Stimulated activated CD4-positive, alpha-beta T cell treated with anti-CD3 and anti-CD28 coated beads, Interleukin-15, amount 100 ng/mL, for 48 hours (primary cell): ENCODE results near the gene ABCC3.
A peak's percentile ranks its signal among the peaks of the same experiment; 100 is the strongest.

Experiments
- DNase-seq, 2 donors: peaks; one replicate each; pipeline ENCODE4 v3.0.0-alpha.2; 2020; ENCODE audit warnings: low read depth in 2 of 2

ABCC3 gene

DNA sequence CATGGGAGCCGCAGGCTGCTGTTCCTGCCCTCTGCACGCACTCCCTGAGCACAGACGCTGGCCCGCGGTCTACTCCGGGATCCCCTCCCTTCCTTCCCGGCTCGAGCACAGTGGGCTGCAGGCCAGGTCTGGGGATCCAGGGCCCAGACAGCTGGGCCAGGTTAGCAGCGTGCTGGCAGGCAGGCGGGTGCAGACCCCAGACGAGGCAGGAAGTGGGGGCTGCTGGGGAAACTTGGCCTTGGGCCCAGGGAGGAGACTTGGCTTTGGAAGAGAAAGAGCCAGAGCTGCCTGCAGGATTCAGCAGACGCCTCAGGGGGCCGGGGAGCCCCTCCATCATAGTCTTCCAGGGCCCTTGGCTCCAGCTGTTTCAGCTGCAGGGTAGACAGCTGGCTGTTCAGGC lies 30.2 kb upstream of the ABCC3 start:
- no peak for DNase-seq

DNA sequence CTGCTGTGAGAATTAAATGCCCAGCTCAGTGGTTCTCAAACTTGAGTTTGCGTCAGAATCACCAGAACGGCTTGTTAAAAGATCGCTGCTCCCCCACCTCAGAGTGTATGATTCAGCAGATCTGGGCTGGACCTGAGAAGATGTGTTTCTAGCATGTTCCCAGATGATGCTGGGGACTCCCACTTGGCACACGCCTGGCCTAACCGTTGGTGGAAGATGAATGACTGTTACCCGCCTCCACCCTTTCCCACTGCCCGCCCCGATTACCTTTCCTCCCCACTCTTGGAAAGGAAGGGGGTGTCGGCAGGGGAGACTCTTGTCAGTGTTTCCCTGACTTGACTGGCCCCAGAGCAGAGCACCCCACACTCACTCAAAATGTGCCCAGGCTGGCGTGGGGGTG lies 29.3 kb upstream of the ABCC3 start:
- no peak for DNase-seq

DNA sequence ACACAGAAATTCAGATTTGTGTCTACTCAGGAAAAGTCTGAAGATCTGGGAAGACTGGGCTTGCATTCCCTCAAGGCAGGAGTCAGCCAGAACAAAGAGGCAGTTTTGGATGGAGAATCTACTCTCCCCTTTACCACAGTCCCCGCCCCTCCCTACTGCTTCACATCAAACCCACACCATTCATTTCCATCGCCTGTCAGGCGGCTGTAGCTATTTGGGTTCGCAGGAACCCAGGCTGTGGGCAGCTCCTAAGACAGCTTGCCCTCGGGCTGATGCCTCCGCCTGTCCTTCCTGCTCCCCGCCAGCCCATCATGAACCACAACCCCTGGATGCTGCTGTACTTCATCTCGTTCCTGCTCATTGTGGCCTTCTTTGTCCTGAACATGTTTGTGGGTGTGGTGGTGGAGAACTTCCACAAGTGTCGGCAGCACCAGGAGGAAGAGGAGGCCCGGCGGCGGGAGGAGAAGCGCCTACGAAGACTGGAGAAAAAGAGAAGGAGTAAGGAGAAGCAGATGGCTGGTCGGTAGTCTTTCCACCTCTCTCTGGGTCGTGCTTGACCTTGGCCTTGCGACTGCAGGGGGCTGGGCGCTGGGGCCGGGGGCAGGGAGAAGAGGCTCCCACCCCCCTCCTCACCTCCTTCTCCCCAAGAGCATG lies 27.0 kb upstream of the ABCC3 start:
- no peak for DNase-seq

DNA sequence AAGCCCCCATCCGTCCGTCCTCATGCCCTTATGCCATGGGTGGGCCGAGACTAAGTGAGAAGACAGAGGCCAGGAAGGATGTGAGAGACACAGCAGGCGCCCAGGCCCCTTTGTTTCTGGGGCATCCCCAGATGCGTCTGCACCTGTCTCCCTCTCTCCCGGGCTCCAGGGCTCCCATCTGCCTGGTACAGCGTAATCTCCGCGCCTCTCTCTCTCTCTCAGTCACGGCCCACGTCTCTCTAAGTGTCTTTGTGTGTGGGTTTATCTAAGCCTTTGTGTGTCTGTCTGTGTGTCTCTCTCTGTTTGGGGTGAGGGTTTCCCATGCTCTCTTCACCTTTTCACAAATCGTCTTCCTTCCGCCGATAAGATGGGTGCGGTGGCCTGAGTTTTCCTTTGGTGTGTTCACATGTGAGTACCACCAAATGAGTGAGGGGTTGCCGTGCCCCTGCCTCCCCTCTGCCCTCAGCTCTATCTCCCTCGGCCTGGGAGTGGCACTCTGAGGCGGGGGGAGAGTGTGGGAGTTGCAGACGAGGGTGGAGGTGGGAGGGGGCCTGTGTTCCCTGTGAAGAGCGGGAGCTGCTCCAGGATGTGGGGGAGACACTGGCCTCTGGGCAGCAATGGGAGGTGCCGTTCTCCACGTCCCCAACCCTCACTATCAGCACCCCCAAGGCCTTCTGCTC lies 25.8 kb upstream of the ABCC3 start:
- DNase-seq: no peak

DNA sequence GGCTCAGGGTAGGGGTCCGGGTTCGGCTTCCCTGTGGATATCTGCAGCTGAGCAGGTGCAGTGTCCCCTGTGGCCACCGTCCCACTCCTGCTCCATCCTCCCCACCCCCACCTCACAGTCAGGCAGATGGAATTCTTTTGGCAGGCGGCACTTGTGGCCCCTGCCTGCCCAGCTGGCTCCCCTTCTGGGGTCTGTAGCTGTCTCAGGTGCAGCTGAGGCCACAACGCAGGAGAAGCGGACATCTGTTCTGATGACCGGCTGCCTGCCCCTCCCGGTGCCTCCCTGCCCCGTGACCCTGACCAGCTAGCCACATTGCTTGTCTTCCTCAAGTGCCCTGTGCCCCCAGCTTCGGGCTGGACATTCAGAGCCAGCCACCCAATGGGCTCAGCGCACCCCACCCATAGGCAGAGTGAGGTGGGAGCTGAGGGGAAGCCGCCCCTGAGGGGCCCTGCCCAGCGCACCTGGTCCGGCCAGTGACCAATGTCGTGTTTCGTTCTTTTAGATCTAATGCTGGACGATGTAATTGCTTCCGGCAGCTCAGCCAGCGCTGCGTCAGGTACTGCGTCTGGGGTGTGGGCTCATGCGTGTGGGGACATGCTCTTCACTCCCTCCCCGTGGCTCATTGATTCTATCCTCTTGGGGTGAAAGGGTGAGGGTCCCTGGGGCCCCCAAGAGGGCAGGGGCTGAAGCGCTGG lies 25.2 kb upstream of the ABCC3 start:
- no peak for DNase-seq

DNA sequence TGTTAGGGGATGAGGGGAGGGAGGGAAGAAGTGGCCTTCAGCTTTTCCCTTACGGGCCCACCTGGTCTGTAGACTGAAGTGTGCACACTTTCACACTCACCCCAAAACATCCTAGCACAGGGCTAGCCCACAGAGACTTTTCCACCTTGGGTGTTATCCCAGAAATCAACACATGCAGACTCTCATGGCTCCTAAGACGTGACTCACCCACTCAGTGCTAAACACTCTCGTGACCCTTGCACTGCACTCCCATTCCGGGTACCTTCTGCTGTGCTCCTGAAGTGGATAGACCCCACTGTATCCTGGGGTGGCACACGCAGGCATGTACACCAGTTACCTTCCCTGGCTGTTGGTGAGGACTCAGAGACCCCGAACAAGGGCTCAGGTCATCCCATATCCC lies 23.0 kb upstream of the ABCC3 start:
- no peak for DNase-seq

DNA sequence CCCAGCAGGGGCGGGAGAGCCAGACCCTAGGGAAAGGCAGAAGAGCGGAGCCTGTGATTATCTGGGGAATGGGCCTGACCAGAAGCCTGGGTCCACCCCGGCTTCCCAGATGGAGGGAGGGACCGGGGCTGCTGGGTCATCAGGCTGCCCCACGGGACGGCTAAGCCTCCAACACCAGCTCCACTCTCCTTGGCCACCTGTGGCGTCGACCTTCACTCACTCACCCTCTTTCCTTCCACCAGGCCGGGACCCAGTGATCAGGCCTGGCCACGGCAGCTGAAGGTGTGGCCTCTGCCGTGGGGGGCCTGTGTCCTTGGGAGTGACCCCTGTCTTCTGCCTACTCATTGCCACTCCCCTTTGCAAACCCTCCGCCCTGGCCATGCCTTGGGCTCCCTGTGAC lies 22.4 kb upstream of the ABCC3 start:
- no peak for DNase-seq

DNA sequence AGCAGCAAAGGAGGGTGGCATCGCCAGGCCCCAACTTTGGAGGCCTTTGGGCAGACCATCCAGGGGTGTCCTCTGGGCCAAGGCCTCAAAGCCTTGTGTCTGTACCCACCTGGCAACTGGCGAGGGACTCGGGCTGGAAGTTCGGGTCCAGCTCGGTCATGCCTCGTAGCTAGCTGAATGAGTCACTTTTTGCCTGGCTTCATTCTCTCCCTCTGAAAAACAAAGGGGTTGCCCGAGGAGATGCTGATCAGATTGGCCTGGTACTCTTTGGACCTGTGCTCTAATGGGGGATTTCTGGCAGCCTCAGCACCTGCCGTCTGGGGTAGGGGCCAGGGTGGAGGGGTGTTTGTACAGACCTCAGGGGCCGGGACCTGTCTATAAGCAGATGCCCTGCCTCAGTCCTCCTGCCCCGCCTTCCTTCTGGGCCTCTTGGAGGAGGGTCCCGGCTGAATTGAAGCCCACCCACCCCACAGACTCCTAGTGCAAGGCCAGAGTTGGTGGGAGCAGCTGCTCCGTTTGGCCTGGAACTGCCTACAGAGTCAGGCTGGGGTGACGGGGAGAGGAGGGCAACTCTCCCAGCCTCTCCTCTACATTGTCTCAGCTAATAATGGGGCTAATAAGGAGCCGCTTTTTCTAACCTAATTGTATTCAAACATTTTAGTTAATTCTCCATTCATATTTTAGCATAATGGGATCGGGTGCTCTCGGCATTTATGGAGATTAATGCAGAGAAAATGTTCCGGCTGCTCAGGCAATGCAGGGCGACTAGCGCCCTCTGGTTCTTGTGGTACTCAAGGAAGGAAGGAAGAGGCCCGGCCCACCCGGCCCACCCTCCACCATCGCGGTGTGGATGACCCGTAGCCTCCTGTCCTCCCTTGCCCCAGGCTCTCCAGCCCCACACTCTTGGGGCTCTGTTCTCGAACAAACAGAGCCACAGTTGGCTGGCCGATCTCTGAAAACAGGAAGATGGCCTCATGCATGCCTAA lies 21.4 kb upstream of the ABCC3 start:
- no peak for DNase-seq

DNA sequence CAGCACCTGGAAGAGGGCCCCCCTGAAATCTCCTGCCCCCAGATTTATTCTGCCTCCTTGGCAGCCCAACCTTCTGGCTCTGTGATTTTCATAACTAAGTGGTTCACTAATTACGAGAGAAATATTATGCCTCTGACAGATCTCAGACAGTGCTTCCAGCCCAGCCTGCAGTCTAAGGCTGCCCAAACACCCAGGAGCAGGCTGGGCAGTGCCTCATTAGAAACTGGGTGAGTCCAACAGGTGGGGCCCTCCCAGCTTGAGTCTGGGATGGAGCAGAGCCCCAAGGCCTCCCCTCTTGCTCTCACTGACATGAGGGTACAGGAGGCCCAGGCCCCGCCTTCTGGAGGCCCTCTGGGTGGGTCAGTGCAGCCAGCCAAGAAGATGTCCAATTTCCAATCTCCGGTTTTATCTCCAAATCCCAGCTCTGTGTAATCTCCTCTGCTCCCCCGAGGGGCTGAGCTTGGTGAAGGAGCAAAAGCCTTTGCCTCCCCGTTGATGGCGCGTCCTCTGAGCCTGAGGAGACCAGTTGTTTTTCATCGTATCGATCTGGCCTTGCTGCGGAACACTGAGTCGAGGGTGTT lies 20.1 kb upstream of the ABCC3 start:
- no peak for DNase-seq

DNA sequence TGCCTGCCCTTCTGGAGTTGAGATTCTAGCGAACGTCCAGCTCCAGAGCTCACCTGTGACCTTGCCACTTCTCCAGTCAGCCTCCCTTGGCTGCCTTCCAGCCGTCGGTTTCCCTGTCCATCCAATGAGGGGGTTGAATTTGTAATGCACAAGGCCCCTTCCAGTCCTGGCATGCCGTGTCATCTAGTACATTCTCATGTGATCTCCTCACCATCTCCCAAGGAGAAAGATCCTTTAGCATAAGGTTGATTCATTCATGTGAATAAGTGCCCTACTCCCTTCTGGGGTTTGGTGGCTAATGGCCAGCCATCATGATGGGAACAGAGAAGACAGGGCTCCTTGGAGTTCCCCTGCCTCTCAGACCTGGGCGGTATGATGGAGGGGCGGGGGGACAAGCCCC lies 18.9 kb upstream of the ABCC3 start:
- DNase-seq: no peak

DNA sequence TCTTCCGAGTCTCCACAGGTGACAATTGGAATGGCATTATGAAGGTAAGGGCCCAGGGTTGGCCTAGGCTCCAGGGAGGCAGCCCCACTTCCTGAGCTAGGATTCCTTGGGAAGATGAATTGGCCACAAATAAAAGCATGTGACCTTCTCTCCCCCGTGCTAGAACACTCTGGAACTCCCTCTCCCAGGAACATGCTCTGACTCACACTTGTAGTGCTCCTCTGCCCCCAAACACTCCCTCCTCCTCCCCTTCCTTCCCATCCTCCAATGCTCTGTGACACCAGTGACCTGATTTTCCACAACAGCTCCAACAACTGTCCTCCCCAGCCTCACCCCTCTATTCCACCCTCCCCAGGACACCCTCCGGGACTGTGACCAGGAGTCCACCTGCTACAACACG lies 16.4 kb upstream of the ABCC3 start:
- no peak for DNase-seq

DNA sequence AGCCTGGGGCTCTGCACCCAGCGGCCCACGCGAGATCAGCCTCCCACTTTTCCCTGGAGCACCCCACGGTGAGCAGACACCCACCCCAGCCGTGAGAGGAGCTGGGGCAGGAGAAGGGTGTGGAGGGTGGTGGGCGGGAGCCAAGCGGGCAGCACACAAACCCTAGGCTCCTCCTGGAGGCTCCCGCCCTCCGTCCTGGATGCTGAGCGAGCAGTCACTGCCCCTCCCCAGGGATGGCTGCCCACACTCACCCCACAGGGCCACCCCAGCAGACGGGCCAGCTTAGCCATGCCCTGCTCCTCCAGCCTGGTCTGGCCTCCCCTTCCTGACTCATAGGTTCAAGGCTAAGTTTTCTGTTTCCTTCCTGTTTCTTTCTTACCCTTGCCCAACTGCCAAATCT lies 15.7 kb upstream of the ABCC3 start:
- DNase-seq: no peak

DNA sequence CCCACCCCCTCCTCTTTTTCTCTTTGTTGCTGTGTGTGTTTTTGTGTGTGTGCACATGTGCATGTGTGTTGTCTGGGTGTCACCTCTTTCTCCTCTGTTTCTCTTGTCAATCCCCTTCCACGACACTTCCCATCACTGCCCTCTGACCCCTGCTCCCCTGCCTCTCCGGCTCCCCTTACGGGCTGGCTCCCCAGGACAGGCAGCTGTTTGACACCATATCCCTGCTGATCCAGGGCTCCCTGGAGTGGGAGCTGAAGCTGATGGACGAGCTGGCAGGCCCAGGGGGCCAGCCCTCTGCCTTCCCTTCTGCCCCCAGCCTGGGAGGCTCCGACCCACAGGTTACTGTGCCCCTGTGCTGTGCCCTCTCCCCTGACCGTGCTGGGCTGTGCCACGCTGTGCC lies 15.2 kb upstream of the ABCC3 start:
- DNase-seq: no peak

DNA sequence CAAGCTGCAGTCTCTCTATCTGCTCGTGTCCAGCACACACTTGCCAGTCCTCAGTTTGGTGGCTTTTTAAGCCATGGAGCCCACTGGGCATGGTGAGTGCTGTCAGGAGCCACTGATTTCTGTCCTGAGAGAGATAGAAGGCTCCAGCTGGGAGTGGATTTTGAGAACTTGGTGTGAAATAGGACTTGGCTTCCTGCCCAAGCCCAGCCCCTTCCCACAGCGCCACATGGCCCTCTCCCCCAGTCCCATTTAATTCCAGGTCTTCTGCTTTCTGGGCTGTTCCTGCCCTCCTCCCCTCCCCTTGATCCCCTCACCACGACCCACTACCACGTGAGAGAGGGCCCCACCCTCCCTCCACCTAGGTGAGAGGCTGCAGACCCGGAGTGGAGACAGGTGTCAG lies 14.4 kb upstream of the ABCC3 start:
- no peak for DNase-seq

DNA sequence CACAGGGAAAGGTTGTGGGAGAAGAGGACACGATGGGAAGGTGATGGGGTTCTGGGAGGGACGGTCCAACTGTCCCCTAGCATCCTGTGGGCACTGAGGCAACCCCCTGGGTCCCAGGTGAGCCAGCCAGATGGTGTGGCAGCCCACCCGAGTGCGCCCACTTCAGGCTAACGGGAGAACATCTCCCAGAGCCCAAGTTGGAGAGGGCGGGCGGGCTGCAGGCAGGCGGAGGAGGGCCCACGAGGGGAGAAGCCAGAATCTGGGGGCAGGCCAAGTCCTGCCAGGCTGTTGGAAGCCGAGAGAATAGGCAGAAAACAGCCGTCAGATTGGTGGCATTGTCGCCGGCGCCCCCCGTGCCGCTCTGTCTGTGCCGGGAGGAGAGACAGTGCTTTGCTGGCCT lies 13.8 kb upstream of the ABCC3 start:
- no peak for DNase-seq

DNA sequence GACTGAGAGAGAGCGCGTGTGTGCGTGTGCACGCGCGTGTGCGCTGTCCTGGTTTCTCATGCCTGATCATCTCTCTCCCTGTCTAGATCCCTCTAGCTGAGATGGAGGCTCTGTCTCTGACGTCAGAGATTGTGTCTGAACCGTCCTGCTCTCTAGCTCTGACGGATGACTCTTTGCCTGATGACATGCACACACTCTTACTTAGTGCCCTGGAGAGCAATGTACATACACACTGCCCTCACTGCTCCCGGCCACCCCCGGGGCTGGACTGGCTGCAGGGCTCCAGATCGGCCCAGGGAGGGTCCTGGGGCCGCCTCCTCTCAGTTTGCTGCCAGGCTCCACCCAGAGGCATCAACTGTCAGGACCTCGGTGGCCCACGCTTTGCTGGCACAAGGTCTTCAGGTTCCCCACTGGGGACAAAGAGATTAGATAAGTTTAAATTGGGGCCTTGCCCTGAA lies 13.1 kb upstream of the ABCC3 start:
- DNase-seq: no peak

DNA sequence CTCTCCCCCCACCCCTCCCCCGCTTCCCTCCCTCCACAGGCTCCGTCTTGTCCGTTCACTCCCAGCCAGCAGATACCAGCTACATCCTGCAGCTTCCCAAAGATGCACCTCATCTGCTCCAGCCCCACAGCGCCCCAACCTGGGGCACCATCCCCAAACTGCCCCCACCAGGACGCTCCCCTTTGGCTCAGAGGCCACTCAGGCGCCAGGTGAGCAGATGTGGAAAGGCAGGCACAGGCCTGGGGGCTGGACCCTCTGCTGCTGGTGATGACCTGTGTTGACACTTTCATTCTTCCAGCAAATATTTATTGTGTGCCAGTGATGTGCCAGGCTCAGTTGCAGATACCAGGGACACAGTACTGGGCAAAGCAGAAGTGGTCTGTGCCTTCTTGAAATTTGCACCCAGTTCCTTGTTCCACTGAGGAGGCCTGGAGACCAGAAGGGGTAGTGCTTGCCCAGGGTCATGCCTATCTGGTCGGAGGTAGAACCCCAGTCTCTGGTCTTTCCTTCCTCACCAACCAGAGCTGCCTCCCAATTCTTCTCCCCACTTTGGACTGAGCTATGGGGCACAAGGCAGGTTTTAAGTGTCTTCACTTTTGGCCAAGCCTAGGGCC lies 10.3 kb upstream of the ABCC3 start:
- no peak for DNase-seq

DNA sequence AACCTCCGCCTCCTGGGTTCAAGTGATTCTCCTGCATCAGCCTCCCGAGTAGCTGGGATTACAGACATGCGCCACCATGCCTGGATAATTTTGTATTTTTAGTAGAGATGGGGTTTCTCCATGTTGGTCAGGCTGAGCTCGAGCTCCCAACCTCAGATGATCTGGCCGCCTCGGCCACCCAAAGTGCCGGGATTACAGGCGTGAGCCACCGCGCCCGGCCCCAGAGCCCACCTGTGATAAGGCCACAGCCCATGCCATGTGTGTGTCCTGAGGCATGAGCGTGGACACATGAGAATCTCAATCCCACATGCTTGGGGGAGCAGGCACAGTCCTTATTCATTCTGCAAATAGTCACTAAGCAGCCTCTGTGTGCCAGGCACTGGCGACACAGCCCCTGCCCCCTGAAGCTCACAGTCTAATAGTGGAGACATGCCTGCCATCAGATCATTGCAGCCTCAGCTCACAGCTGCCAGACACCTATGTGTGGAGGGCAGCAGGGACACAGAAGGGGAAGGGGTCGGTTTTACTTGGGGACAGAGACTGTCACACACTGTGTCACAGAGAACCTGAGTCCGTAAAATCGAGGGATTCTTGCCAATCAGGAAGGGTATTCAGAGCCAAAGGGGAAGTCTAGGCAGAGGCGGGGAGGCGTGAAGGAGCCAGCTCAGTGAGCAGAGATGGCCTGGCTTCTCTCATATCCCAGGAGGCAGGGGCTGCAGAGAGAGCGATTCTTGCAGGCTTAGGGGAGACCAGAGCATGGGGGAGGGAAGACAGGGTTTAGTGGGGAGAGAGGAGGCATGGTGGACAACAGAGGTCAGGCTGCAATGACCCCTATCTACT lies 9.4 kb upstream of the ABCC3 start:
- DNase-seq: no peak

DNA sequence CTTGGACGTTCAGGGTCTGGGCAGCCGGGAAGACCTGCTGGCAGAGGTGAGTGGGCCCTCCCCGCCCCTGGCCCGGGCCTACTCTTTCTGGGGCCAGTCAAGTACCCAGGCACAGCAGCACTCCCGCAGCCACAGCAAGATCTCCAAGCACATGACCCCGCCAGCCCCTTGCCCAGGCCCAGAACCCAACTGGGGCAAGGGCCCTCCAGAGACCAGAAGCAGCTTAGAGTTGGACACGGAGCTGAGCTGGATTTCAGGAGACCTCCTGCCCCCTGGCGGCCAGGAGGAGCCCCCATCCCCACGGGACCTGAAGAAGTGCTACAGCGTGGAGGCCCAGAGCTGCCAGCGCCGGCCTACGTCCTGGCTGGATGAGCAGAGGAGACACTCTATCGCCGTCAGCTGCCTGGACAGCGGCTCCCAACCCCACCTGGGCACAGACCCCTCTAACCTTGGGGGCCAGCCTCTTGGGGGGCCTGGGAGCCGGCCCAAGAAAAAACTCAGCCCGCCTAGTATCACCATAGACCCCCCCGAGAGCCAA lies 8.6 kb upstream of the ABCC3 start:
- peak; percentile 50 to 56 for DNase-seq
